ENCODE measurements around the gene TAS1R1. TPM values are rescaled to one million over a fixed set of nuclear protein-coding genes. Genes with fewer than 3 reads are reported as not detected.

The TAS1R1 gene
- total and polyA plus RNA-seq, 2 experiments from 2014 or later, result 0.19 TPM; not detected in 1

GRCh38 chr1:6508154-6508815 is 46.8 kb upstream of the TAS1R1 start:
- 0 out of 3 replicates have a peak, but pooled peaks cover 5% of the 10 kb centered on the region for H3K4me1 Mint-ChIP-seq
- Histone ChIP-seq H3K79me2 (replicated peaks; ENCODE audit: insufficient read depth) (no peaks in the 10 kb centered on the region), H3K27me3 (ENCODE audit: insufficient read depth) (no peaks in the 10 kb centered on the region), H4K20me1 (replicated peaks; ENCODE audit: insufficient read depth) (no peaks in the 10 kb centered on the region), H3K36me3 (ENCODE audit: insufficient read depth) (no peaks in the 10 kb centered on the region), H3K27ac (ENCODE audit: low read depth) (no peak overlapping the region), H3F3A (replicated peaks; ENCODE audit: low read depth) (no peaks in the 10 kb centered on the region), H3K4me1 (ENCODE audit: insufficient read depth) (no peaks in the 10 kb centered on the region), H2AFZ (no peak overlapping the region), H3K9me2 (ENCODE audit: insufficient read depth) (no peaks in the 10 kb centered on the region), H3K4me3 (no peak overlapping the region), H3K4me2 (no peak overlapping the region)
- no peak overlapping the region for H3K4me3 Mint-ChIP-seq
- ATAC-seq, result no peak
- H3K36me3 Mint-ChIP-seq (ENCODE audit: low read depth), result no peaks in the 10 kb centered on the region
- H3K27me3 Mint-ChIP-seq (ENCODE audit: insufficient read depth, low read depth, poor library complexity), result peaks cover 8% of the 10 kb centered on the region
- no peak for DNase-seq (ENCODE audit: low spot score)
- TF ChIP-seq ZNF114 (CRISPR knock-in tag; IDR thresholded peaks at IDR 0.05) (no peak), JUNB (IDR thresholded peaks at IDR 0.05; ENCODE audit: unreplicated experiment) (no peak), ZNF331 (CRISPR knock-in tag; IDR thresholded peaks at IDR 0.05; ENCODE audit: low read depth) (no peak), EZH2phosphoT487 (IDR thresholded peaks at IDR 0.05; ENCODE audit: unreplicated experiment) (no peak), ETS1 (IDR thresholded peaks at IDR 0.05) (no peak), CTCF (conservative IDR thresholded peaks at IDR 0.05; ENCODE audit: low read depth in 2 of 2) (no peak), POLR2AphosphoS5 (IDR thresholded peaks at IDR 0.05; ENCODE audit: low read depth) (no peak), STAT1 (IDR thresholded peaks at IDR 0.05; ENCODE audit: unreplicated experiment) (no peak), NANOG (IDR thresholded peaks at IDR 0.05; ENCODE audit: borderline replicate concordance) (no peak), REST (IDR thresholded peaks at IDR 0.05; ENCODE audit: unreplicated experiment) (no peak), ZNF462 (CRISPR knock-in tag; IDR thresholded peaks at IDR 0.05) (no peak), CREB1 (CRISPR knock-in tag; IDR thresholded peaks at IDR 0.05; ENCODE audit: low read depth) (no peak), EZH2 (IDR thresholded peaks at IDR 0.05; ENCODE audit: low read depth, unreplicated experiment) (no peak)
- H3K27ac Mint-ChIP-seq, result no peak overlapping the region
- H3K9me3 Mint-ChIP-seq, result no peaks in the 10 kb centered on the region
